EL (cell line): ENCODE measurements around the gene RPRD1B.
"Not testable (repeated sequence)": the region's sequence is repeated elsewhere in the genome, so short reads cannot be mapped to it uniquely, and the experiment has no call there.

Experiments
- DNase-seq: peaks from one replicate; pipeline ENCODE4 v3.0.0-alpha.2; 2016

Gene RPRD1B

DNA sequence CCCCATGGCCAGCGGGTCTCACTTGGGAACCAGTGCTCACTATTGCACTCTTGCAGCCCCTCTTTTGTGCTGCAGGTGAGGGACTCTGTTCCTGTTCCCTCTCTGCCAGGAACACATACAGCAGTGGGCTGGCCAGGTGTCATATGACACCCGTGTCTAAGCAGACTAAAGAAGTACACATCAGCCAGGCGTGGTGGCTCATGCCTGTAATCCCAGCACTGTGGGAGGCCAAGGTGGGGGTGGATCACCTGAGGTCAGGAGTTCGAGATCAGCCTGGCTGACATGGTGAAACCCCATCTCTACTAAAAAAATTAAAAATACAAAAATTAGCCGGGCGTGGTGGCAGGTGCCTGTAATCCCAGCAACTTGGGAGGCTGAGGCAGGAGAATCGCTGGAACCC, 74.4 kb downstream of the RPRD1B start:
- DNase-seq: not testable (repeated sequence)

DNA sequence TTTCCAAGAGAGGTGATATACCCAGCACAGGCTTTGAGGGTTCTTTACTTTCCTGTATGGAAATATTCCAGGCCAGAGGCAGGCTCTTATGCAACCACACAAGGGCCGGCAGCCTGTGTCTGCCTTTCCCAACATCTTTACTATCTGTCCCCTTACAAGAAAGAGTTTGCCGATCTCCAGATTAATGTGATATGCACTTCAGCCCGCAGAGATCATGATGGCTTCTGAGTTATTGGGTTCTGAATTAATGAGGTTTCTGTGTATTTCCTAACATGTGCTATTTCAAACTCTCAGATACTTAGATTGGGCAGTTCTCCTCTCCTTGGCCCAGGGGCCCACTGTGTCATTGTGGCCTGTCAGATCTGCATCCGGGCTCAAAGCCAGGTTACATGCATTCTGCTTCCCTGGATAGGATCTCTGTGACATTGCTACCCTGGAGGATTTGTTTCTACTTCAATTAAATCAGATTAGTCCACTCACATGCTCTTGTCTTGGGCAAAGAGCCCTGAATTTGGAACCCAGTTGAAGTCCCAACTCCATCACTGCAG, 75.0 kb downstream of the RPRD1B start:
- no peak for DNase-seq

DNA sequence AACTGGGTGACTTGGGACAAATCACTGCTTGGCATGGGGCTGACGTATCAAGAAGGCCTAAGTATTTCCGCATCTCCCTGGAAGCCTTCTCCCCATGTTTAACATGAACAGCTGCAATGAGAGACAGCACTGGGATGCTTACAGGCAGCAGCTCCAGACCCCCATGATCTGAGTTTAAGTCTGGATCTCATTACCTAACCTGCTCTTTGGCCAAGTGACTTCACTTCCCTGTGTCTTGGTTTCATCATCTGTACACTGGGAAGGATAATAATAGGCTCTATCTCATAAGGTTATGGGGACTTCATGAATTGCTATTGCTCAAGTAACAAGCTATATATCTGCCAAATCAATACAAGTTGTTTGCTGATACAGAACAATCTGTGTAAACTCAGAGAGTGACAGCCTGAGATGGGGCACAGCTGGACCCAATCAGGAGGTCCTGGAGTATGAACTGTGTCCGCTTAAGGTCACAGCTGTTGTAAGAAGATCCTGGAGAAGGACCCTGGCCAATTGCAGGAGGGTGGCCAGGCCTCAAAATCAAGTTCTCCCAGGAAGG, 75.5 kb downstream of the RPRD1B start:
- DNase-seq: no peak

DNA sequence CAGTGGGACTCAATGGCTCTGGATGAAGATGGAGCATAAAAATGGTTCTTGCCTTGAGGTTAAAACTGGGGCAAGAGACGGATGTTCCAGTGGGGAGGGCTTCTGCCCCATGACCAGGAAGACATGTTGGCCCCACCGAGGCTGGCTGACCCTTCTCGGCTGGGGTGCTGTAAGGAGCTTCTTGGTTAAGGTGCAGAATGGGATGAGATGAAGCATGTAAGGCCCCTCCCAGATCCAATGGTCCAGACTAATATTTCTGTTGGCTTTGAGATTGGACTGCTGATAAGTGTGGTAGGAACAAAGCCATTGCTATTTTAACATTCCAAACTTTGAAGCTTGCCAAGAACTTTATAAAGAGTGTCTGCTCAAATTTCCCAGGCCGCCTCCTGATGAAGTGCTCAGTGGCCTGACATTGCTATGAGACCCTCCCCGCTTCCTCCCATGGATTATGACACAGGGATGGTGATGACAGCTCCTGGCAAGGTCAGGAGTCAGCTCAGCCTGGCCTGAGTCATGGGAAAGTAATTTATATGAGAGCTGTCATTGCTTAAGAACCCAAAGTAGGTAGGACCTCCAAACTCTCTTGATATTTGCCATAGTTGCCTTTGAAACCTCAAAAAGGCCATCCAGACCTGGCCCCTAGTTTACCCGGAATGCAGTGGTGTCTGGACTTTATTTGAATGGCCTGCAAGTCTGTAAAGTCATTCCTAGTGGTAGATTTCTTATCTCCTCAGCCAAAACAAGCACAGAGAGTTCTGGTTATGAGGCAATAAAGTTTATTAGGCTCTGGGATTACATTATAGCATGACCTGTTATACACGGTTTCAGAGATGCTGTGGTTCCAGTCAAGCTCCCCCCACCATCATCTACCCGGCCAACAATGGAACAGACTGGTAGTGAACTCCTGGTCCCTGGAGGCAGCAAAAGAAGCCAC, 76.3 kb downstream of the RPRD1B start:
- peak; percentile 99 for DNase-seq

DNA sequence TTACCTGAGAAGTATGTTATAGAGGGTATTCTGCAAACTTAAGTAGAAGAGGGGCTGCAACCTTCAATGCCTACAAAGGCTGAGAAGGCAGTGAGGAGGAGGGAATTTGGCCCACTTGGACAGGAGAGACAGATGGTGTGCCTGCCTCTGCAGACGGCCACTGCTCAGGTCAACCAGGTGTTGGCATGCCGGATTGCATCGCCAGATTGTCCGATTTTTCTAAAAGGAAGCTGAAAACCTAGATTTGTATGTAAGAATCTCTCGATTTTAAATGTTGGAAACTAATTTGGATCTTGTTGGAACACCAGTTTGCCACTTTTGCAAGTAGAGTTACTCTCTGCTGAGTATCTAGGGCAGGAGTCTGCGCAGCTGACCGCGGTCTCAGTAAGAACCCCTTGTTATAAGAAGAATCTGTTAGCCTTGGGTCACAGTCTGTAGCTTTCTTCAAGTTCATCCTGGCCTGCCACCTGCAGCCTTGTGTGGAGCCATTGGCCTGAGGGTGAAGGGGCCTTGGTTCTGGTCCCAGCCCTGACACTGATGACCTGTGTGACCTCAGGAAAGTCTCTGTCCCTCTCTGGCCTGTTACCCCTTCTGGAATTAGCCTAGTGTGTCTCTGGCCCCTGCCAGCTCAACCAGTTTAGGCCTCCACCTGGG, 77.1 kb downstream of the RPRD1B start:
- no peak for DNase-seq

DNA sequence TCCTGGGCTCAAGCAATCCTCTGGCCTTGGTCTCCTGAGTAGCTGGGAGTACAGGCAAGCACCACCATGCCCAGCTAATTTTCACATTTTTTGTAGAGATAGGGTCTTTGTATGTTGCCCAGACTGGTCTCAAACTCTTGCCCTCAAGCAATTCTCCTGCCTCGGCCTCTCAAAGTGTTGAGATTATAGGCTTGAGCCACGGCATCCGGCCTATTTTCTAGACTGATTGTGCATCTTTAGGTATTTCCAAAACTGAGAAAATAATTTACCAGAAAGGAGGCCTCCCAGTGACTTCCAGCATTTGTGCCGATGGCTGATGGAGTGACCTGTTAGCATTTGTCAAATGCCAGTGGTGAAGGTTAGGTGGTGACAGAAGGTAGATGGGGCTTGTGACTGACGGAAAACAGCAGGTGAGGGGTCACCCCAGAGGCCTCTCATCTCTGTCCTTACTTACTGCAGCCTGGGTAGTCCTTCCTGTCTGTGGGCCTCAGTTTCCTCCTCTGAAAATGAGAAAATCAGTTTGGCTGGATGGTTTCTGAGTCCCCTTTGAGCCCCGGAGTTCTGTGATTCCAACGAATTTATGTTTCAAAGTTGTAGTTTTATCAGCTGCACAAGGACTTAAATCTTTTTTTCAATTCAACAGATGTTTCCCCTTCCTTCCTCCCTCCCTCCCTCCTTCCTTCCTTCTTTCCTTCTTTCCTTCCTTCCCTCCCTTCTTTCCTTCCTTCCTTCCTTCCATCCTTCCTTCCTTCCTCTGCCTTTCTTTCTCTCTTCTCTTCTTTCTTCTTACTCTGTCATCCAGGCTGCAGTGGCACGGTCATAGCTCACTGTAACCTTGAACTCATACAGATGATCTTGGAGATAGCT, 78.1 kb downstream of the RPRD1B start:
- no peak for DNase-seq

DNA sequence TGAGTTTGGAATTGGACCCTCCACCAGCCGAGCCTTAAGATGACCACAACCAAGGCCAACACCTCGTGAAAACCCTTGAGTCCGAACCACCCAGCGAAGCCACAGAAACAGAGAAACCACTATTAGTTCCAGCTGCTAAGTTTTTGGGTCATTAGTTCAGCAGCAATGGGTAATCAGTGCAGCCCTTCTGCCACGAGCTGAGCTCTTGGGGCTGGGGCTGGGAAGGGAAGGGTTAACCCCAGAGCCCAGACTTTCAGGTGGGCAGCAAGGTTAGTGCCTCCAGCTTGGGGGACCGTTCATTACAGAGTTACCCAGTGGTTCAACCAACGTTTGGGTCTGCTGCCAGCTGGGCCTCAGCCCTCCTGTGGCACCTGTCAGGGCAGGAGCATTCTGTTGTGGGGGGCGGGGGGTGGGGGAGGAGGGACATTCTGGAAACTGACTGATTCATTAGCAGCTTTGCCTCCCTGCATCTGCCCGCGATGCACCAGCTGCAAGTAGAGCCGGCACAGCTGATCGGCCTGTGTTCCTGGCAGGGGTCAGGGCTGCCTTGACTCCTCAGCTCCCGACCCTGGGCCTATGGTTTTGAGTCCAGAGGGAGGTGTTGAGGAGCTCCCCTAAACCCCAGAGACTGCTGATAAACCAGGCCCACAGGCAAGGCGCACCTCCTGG, 78.8 kb downstream of the RPRD1B start:
- no peak for DNase-seq

DNA sequence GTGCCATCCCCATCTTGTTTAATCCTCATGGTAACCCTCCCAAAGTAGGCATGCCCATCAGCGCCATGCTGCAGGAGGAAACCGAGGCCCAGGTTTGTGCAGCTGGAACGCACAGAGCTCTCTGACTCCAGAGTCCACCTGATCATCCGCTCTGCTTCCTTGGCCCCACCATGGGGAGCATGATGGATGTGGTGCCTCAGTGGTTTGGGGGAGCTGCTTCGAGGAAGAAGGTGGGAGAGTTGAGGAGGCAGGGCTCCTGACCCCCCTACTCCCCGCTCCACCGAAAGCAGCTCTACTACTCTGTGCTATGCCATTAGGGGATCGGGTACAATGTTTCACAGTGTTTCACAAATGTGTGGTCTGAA, 79.4 kb downstream of the RPRD1B start:
- no peak for DNase-seq

DNA sequence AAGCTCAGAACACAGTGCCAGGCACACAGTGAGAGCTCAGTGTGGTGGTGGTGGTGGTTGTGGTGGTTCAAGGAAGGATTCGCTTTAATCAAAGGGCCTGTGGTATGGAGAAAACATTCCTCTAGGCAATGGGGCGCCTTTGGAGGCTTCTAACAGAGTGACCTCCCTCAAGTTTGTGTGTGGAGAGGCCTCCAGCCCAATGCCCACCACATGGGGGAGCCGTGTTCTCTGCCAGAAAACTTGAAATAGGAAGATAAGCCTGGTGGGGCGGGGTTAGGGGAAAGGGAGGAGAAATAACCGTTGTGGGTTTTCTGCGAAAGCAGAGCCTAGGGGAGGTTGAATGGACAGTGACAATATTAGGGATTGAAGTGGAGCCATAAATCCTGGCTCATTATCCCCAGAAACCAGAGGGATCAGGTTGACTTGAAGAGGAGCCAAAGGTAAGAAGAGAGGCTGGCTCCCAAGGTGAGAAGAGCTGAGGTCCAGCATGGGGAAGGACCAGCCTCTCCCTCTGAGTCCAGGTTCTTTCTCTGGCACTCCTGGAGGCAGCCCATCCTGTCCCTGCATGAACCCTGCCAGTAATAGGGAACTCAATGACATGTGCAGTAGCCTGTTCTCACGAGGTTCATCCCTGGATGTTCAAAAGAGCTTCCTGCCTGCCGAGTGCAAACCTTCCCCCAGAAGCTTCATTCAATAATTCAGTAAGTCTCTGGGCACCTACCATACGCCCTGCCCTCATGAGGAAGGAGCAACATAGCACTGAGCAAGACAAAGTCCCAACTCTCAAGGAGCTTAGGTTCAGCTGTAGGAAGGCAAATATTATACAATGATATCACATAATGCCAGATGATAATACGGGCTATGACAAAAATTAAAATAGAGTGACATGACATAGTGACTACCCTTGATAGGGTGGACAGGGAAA, 80.1 kb downstream of the RPRD1B start:
- DNase-seq: peak; percentile 53

DNA sequence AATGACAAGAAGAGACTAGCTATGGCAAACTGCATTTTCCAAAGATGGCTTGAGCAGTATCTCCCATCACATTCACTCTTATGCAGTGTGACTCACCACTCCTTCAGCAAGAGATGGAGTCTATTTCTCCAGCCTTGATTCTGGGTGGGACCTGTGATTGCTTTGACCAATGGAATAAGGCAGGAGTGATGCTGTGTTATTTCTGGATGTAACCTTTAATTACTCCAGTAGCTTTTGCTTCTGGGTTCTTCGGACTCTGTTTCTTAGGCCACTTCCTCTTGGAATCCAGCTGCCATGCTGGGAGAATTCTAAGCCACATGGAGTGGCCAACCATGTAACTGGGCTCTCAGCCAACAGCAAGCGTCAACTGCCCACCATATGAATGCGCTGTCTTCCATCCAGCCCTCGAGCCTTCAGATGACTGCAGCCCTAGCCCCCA, 80.8 kb downstream of the RPRD1B start:
- DNase-seq: peak; percentile 61

DNA sequence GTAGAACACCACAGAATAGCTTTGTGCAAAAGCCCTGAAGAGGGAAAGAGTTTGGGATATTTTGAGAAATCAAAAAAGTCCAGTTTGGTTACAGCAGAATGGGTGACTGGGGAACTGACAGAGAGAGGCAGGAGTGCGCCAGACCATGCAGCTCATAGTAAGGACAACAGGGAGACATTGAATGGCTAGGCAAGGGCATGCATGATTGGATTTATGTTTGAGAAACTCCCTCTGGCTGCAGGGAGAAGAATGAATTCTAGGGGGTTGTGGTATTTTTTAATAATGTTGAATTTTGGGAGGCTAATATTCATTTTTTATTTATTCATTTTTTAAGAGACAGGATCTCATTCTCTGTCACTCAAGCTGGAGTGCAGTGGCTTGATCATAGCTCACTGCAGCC, 81.7 kb downstream of the RPRD1B start:
- no peak for DNase-seq

DNA sequence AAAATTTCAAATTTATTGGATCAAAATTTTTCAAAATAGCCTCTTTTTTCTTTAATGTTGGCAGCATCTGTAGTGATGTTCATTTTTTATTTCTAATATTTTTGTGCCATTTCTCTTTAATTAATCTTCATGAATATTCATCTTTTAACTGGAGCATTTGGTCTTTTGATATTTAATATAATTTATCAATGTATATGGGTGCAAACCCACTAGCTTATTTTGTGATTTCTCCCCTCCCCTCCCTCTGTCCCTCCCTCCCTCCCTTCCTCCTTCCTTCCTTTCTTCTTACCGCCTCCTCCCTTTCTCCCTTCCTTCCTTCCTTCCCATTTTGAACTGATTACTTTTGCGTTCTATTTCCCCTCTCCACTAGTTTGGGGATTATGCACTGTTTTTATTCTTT, 82.3 kb downstream of the RPRD1B start:
- DNase-seq: no peak

DNA sequence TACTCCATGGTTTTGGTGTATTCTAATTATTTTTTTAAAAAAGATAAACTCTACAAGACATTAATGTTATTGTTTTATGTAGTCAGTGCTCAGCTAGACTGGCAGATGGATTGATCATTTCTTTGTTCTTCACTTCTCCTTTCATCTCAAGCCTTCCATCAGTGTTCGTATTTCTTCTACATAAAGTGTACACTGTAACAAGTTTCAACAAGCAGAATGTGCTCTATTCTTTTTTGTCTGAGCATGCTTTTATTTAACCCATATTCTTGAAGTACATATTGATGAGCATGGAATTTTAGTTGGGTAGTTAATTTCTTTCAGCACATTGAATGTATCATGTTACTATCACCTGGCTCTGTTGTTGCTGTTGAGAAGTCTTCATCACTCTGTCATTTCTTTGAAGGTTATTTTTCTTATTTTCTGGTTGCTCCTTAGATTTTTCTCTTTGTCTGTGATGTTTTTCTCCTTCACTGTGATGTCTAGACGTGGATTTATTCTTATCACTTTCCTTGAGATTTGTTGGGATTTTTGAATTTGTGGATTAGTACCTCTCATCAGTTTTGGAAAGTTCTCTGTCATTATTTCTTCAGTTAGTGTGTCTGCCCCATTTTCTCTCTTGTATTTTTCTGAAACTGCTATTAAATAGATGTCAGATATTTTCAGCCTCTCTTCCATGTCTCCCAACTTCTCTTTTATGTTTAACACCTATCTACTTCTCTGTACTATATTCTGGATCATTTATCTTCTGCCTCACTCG, 83.0 kb downstream of the RPRD1B start:
- no peak for DNase-seq

DNA sequence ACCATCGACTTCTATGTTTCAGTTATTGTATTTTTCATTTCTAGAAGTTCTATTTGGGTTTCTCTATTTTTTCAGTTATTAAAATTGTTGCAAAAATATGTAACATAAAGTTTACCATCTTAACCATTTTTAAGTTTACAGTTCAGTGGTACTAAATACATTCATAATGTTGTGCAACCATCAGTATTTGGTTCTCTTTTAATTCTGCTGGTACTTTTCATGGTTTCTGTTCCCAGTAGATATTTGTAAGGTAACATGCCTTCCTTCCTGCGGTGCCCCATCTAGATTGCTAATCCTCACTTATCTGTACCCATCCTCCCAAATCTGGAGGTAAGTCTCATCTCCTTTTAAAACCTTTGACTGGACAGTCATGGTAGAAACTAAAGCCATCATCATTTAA, 83.7 kb downstream of the RPRD1B start:
- no peak for DNase-seq

DNA sequence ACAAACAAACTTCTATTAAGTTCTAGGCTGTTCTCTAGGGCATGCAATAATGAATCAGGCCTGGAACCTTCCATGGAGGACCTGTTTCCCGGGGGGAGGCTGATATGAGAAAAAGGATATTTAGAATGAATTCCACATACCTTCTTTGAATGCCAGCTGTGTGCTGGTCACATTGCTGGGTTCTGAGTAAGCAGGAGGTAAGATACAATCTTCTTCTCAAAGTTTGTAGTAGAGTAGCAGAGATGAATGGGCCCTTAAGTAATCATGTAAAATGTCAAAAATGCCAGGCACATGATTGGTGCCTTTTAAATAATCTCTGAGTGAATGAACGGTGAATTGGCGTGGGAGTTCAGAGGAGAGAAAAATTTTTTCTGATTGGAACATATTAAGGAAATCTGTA, 84.1 kb downstream of the RPRD1B start:
- DNase-seq: peak; percentile 93

DNA sequence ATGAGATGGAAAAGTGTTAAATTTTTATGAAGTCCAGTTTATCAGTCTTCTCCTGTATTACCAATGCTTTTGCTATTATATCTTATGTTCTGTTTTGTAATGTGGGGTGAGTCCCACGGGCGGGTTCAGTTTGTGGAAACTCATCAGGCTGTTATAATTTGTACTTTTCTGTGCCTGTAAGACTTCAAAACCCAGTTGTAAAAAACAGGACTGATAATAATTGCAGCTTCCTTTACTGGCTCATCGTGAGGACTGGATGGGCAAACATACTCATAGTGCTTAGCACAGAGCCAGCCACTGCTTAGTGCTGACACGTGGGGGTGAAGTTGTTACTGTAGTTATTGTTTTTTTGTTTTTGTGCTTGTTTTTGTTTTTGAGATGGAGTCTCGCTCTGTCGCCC, 85.9 kb downstream of the RPRD1B start:
- no peak for DNase-seq

DNA sequence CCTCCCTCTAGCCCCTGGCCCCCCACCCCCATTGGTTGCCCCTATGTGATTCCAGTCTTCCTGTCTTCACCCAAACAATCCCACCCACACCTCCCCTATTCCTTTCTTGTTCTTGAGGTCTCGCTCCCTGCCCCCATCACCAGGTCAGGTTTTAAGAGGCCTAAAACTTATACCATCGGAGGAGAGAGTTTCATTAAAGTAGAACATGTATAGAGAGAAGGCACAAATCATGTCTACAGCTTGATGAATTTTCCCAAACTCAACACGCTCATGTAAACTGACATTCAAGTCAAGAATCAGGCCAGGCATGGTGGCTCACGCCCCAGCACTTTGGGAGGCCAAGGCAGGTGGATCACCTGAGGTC, 87.1 kb downstream of the RPRD1B start:
- DNase-seq: no peak

DNA sequence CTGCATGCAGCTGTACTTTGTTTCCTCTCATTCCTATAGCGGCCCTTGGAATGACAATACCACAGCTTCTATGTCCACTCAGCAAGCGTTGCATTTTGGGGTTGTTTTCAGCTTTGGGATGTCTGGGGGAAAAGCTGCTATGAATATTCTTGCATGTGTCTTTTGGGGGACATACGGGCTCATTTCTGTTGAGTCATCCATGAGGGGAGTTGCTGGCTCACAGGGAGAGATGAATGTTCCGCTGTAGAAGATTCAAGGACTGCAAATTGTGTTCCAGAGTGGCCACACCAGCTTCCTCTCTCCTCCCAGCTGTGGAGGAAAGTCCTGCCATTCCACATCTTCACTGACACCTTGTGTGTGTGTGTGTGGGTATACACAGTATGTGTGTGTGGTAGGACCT, 88.2 kb downstream of the RPRD1B start:
- no peak for DNase-seq

DNA sequence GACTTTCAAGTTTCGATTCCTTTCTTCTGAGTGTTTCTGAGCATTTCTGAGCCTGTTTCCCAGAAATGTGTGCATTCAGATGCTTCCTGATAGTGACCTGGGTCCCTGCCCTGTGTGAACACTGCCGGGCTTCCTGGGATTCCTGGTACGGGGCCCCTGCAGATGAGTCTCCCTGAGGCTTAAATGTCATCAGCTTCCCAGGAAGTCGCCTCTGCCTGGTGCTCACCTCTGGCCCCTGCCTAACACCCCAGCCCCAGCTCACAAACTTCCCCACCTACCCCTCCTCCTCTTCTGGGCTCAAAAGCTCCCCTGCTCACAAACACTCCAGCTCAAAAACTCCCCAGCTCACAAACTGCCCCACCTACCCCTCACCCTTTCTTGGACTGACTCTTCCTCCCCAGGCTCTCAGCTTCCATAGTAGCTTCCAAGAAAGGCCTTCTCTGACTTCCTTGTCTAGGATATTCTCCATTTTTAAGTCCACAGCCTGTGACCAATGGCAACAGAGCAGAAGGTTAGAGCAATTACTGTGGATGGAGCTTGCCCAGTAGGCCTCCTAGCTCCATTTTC, 89.6 kb downstream of the RPRD1B start:
- peak; percentile 60 for DNase-seq
